Measurements from ENCODE around the gene AR.

AR gene, protein sequence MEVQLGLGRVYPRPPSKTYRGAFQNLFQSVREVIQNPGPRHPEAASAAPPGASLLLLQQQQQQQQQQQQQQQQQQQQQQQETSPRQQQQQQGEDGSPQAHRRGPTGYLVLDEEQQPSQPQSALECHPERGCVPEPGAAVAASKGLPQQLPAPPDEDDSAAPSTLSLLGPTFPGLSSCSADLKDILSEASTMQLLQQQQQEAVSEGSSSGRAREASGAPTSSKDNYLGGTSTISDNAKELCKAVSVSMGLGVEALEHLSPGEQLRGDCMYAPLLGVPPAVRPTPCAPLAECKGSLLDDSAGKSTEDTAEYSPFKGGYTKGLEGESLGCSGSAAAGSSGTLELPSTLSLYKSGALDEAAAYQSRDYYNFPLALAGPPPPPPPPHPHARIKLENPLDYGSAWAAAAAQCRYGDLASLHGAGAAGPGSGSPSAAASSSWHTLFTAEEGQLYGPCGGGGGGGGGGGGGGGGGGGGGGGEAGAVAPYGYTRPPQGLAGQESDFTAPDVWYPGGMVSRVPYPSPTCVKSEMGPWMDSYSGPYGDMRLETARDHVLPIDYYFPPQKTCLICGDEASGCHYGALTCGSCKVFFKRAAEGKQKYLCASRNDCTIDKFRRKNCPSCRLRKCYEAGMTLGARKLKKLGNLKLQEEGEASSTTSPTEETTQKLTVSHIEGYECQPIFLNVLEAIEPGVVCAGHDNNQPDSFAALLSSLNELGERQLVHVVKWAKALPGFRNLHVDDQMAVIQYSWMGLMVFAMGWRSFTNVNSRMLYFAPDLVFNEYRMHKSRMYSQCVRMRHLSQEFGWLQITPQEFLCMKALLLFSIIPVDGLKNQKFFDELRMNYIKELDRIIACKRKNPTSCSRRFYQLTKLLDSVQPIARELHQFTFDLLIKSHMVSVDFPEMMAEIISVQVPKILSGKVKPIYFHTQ

GRCh38 chrX:67543818-67544217, at the start of gene AR:
AR (plus strand) TSS chrX:67544021; CDS start chrX:67545147, 1,126 bp downstream.
- DNase-seq (ENCODE audit: low read depth, low spot score): peak; percentile 45

DNA sequence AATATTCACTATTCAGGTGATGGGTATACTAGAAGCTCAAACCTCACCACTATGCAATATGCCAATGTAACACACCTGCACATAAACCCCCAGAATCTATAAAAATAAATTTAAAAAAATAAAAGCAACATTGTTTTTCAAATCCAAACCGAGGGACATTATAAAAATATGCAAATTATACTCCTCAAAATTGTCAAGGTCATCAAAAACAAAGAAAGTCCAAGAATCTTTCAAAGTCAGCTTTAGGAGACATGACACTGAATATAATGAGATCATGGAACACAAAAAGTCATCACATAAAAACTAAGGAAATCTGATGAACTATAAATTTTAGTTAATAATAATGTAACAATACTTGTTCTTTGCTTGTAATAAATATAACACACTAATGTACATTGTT, 43.2 kb upstream of the AR start:
- DNase-seq (ENCODE audit: low read depth, low spot score): no peak

DNA sequence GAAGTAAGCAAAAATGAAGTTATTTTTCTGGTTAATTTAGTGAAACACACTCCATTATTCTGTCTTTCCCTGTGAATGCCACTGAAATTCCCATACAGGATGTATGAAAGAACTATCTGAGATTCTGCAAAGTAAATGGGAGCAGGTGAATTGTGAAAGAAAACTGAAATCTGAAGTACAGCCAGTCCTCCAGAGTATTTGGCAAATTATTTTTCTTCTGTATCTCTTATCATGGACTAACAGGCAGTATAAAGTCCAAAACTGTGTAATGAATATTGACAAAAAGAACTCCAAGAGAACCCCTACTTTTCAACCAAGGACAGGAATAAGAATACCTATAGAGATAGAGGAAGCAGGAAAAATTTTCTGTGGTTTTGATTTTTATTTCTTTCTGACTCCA, 40.8 kb upstream of the AR start:
- no peak for DNase-seq (ENCODE audit: low read depth, low spot score)

GRCh38 chrX:67503453-67503852, 40.4 kb upstream of the AR start:
- DNase-seq (ENCODE audit: low read depth, low spot score): no peak

- DNase-seq (ENCODE audit: low read depth, low spot score): no peak
These were observed 23.1 kb upstream of the AR start for GRCh38 chrX:67520671-67521070.

DNA sequence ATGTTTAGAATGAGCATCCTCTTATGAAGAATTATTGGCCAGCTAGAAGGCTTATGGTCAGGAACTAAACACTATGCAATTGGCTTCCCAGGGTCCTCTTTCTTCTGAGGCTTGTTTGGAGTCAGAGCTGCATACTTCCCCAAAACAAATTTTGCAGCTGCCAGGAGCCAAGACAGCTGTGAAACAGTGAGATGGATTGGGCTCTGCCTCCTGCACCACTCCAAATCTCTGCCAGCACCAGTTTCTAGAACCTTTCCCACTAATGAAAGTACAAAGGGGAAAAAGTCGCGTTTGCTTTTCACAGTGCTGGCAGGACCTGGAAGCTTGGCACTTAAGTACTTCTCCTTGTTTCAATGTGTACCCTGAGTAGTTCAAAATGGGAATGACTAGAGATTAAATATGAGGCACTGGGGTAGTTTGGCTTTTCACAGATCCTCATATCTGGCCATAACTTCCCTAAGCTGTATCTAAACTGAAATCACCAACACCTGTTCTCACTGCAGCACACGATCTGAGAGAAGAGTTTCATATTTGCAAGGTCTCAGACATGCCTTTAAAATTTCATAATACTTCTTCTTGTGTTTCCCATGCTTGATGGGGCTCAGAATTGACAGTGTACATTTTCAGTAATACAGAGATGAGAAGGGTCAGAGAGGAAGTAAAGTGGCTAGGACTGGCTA, 20.7 kb upstream of the AR start:
- no peak for DNase-seq (ENCODE audit: low read depth, low spot score)

- DNase-seq (ENCODE audit: low read depth, low spot score): no peak
These were observed 19.9 kb upstream of the AR start for GRCh38 chrX:67523932-67524331.

DNA sequence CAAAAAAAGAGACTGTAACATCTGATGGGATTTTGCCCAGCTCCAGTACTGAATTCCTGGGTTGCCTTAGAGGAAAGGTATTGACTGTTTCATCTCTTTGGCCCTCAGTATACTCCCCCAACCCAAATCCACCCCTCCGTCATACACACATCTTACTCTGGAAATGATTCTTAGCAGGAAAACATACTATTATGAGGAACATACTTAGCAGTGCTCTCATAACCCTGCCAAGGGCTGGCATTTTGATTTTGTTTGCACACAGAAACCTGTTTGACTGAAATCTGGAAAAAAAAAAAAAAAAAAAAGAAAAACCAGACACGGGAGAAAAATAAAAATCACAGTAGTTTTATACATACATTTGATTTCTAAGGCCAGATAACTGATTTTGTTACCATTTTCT, 19.4 kb upstream of the AR start:
- no peak for DNase-seq (ENCODE audit: low read depth, low spot score)

- no peak for DNase-seq (ENCODE audit: low read depth, low spot score)
These were observed 18.7 kb upstream of the AR start for GRCh38 chrX:67524950-67525691.

DNA sequence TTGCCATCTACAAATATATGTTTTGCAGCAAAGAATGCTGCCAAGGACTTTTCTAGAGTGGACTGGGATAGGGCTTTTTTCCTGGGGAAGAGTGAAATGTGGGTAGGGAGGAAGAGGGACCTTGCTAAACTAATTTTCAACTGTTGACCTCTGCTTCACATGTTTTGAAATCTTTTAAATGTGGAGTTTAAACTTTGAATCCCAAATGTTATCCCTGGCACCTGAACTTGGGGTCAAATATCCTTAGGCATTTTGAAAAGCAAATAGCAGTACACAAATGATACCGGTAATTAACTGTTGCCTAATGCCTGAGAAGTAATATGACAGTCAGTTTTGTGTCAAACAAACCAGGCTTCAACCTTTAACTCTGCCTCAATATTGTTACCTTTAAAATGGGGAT, 7.3 kb upstream of the AR start:
- no peak for DNase-seq (ENCODE audit: low read depth, low spot score)

DNA sequence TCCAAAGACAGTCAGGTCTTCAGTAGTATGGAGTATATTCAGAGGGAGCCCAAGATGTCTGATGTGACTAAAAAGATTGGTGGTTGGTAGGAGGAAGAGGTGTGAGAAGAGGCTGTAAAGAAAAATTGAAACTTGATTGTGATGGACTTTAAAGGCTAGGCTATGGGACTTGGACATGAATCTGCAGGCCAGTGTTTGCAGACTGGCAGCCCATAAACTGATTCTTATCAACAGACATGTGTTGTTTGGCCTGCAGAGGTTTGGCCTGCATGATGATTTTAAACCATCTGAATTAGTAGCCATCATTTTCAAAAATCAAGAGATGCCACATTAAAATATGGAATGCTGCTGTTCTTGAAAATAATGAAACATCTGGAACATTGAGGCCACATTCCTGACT, 5.4 kb upstream of the AR start:
- no peak for DNase-seq (ENCODE audit: low read depth, low spot score)

- no peak for DNase-seq (ENCODE audit: low read depth, low spot score)
These were observed 637 bp downstream of the AR start for GRCh38 chrX:67544281-67545035.

- DNase-seq (ENCODE audit: low read depth, low spot score): no peak
These were observed 1.4 kb downstream of the AR start for GRCh38 chrX:67545036-67545821.

DNA sequence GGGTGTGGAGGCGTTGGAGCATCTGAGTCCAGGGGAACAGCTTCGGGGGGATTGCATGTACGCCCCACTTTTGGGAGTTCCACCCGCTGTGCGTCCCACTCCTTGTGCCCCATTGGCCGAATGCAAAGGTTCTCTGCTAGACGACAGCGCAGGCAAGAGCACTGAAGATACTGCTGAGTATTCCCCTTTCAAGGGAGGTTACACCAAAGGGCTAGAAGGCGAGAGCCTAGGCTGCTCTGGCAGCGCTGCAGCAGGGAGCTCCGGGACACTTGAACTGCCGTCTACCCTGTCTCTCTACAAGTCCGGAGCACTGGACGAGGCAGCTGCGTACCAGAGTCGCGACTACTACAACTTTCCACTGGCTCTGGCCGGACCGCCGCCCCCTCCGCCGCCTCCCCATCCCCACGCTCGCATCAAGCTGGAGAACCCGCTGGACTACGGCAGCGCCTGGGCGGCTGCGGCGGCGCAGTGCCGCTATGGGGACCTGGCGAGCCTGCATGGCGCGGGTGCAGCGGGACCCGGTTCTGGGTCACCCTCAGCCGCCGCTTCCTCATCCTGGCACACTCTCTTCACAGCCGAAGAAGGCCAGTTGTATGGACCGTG, 2.2 kb downstream of the AR start:
- no peak for DNase-seq (ENCODE audit: low read depth, low spot score)

DNA sequence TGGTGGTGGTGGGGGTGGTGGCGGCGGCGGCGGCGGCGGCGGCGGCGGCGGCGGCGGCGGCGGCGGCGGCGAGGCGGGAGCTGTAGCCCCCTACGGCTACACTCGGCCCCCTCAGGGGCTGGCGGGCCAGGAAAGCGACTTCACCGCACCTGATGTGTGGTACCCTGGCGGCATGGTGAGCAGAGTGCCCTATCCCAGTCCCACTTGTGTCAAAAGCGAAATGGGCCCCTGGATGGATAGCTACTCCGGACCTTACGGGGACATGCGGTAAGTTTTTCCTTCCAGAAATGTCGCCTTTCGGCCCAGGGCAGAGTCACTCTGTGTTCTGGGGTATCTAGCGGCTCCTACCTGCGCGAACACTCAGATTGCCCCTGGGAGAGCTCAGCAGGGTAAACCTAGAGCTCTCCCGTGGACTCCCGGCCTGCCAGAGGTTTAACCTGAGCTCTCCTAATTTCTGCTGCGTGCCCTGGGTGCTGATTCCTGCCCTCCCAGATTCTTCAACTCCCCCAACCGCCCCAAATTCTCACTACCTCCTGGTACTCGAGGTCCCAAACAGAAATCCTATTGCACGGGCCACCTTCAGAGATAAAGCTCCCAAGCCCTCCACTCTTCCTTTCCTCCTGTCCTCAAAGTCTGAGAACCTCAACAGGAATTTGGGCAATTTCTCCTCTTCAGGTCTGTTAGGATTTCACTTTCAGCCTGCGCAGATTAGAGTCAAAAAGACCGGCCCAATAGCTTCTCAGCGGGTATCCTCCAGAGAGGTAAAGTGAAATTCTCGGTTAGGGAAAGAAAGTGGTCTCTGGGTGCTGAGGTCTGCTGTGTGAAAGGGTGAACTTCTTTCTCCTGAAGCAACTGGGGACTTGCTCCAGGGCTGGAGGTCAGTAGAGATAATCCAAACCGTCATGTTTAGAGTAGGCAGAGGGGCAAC, 2.9 kb downstream of the AR start:
- no peak for DNase-seq (ENCODE audit: low read depth, low spot score)

GRCh38 chrX:67555578-67556203, 11.9 kb downstream of the AR start:
- no peak for DNase-seq (ENCODE audit: low read depth, low spot score)

- no peak for DNase-seq (ENCODE audit: low read depth, low spot score)
These were observed 14.4 kb downstream of the AR start for GRCh38 chrX:67558267-67558666.

All from iPS DF 19.7 (cell line).